CD4-positive, alpha-beta T cell treated with Interleukin-17A for 1 hour (primary cell): Measurements from ENCODE around the gene FBN1.

ENCODE experiments used
- DNase-seq: peaks from one replicate; pipeline ENCODE4 v3.0.0-alpha.2; 2020

The FBN1 gene

DNA sequence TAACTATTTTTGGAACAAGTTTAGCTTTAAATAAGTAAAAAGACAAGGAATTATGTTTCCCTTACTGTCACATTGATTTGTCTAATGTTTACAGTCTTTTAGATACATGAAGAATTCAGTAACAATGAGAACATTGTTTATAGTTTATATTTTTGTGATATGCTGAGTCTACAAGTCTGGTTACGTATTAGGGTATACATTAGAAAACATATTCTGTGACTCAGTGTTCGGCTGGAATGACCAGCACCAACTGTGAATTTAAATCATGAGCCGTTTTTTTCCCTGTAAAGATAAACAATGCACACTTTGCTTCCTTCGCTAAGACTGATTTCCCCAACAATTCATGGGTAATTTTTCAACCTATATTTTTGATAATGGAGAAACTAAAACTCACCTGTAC, 182.8 kb downstream of the FBN1 start:
- DNase-seq: no peak

DNA sequence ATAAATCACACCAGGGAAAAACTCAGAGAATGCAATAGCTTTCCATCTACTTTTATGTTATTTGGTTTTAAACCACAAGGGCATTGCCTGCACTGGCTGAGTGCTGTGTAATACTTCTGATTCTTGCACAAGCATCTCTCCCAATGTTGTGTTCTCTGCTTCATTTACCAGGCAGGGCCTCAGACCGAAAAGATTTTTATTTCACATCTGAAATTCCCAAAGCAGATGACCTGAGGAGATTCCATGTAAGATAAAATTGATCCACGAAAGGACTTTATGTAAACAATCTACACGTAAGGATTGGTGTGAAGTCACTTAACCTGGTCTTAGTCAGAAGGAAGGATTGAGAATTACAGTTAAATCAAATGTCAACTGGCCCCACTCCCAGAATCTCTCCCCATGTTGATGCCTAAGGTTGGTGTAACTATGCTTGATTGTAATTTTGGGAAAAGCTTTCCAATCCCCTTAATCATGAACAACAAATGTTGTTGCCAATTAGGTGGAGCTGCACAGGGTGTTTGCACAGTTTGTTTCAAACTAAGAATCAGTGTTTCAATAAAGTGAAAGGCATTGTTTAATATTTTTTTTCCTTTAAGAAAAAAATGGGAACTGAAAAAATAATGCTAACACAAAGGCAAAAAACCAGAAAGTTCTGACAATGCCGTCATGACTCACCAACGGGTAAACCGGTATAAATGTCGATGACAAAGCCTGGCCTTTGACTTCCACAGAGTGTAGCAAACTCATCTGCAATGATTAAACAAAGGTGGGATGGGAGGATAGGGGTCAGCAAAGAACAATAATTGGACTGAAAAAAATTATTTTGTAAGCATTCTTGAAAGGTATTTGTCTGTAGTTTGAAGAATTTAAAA, 185.7 kb downstream of the FBN1 start:
- DNase-seq: no peak

DNA sequence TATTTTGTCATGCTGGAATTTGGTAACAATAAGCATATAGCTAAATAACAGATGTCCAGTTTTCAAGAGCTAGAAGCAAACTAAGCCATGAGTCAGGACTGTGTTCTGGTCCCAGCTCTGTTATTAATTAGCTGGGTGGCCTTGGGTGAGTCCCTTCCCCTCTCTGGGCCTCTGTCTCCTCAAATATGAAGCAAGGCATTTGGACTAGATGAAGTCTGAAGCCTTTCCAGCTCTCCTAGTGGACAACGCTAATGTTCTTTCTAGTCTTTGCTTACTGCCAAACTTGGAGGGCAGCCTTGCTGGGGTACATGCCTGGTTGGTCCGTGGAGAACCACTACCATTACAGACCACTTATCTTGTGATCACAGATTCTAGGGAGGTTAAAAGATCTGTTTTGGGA, 186.6 kb downstream of the FBN1 start:
- no peak for DNase-seq

DNA sequence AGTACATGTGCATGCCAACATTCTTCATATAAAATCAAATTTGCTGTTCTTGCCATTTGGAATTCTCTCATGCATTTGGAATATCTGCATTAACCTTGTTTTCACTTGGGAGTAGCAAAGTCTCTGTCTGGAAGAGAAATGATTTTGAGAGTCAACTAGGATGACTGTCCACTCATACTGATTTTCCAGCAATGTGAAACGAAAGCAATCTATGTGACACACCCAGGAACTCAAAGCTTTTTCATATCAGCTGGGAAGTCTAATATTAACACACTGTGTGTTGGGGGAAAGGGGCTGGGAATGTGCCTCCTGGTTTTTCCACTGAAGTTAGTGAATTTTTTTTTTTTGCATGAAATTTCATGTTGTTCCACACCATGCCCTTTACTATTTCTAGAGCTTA, 189.4 kb downstream of the FBN1 start:
- no peak for DNase-seq

DNA sequence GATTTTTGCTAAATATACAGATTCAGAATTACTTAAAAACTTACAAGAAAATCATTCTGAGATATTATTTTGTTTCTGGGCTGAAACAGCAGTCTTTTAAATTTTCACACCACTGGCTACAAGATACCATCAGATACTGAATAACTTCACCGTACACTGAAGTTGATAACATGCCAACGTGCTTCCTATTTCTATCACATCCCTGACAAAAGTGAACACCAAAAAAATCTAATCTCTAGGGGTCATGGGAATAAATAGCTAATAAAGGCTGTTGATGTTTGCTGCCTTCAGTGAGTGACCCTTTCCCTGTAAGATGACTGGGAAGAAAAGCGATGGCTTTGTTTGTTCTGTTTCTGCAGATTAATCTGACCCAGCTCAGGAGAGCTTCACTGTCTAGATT, 193.8 kb downstream of the FBN1 start:
- DNase-seq: no peak

DNA sequence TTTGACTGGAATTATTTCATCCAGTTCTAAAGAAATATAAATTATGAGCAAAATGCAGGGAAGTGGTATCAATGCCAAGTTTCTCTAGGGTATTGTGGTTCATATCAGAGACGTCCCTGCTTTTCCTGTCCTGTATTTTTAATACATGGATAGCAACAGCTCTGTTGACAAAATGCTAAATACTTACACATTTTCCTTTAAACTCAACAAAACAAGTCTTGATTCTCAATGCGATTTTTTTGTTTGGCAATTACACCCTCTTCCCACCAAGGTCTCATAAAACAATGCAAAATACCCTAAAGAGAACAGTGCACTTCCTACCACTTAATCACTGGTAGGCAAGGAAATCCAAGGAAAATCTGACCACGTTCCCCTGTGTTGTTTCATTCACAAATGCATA, 194.3 kb downstream of the FBN1 start:
- no peak for DNase-seq

DNA sequence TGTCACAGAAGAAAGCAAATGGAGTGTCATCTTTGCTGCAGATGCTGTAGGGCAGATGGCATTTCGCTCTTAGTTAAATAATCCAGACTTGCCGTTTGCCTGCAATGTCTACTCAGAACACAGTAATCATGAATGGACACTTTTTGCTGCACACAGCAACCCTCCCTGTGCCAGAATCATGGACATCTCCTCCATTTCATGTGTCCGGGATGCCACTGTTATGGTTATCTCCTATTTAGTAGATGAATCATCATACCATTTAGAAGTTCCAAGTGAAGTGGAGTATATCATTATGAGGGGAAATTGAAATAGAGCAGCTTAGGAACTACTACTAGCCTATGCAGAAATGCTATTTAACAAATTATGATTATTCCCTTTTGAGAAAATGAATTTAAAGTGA, 195.8 kb downstream of the FBN1 start:
- DNase-seq: no peak

DNA sequence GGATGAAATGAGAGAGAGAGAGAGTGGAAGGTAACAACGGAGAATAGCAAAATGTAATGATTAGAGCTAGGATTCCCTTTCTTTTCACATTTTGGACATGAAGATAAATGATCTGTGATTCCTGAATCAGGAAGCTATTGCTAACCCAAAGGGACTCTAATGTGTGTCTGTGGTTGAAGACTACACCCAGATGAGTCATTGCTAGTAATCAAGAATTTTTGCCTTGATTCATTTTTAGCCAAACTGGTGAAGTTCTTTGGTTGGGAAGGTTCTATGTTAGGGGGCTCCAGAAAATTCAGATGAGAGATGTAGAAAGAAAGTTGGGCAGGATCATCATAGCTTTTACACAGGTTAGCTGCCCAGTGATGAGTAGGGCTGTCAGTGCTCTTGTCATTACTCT, 197.9 kb downstream of the FBN1 start:
- DNase-seq: no peak

DNA sequence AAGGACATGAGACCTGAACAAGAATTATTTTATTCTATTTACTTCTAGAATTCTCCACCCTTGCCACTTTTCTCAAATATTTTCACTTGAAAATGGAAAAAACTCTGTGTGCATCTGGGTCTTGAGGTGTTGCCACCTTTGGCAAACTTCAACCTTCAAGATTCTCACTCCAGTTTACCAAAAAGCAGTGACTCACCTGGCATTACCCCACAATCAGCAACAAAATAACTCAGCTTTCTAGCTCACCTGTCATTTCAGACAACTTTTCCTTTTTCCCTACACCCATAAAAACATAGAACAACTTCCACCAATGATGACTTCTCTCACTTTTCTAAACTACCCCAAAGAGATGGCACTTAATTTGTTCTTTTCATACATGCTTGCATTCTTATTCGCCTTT, 198.5 kb downstream of the FBN1 start:
- no peak for DNase-seq

DNA sequence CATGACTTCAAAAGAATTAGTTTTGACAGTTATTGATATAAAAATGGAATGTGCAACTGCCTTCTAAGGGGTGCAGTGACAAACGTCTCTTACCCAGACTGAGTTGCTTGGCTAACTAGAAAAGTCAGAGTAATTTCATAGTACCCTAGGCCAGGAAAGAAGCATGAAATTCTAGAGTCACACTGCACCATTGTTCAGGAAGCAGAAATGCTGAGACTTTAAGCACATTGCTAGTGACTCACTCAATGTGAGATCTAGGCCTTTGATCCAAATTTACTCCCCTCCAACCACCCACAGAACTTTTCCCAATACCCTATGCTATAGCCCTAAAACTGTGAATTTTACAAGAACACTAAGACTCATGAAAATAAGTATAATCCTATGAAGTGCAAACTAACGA, 203.5 kb downstream of the FBN1 start:
- no peak for DNase-seq

DNA sequence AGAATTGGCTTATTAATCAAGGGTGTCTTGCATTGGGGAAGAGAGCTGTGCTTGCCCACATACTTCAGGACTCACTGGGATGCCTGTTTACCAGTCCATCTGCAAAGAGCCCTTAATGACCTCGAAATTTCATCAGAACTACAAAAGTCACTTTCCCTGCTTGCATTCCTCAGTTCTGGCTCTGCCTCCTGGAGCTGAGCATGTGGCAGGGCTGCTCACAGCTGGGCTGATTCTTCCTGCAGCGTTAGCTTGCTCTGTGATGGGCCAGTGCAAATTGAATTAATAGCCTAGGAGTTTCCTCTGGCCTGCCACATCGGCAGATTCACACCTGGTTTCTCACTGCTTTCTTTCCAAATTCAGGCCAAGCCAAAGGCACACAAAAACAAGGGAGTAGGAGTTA, 205.4 kb downstream of the FBN1 start:
- no peak for DNase-seq

DNA sequence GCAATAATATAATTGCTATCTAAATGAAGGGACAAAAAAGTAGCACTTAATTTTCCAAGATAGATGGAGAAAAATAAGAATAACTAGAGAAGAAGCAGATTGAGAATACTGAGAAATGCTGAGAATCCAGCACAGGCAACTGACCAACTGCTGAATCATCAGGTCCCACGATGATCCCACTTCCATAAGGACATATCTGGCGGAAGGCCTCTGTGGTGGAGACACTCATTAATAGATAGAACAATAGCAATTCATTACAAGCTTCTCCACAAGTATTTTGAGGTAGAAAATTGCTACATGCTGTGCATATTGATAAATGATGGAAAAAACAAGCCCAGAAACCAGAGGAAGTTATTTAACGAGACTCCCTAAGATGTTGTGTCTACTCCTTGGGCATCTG, 208.3 kb downstream of the FBN1 start:
- no peak for DNase-seq

DNA sequence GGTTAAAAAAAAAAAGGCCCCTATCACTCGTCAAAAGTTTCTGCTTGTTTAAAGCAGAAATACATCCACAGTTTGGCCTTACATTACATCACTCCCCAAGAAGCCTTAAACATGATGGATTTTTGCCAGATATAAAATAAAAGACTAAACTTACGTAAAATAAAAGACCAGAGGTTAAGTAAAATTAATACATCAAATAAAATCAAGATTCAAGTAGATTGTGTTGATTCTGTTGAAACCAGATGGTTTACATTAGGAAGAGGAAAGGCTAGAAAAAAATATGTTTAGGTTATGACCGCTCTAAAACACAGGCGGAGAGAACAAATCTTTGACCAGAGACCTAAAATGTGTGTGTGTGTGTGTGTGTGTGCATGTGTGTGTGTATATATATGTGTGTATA, 210.2 kb downstream of the FBN1 start:
- no peak for DNase-seq

DNA sequence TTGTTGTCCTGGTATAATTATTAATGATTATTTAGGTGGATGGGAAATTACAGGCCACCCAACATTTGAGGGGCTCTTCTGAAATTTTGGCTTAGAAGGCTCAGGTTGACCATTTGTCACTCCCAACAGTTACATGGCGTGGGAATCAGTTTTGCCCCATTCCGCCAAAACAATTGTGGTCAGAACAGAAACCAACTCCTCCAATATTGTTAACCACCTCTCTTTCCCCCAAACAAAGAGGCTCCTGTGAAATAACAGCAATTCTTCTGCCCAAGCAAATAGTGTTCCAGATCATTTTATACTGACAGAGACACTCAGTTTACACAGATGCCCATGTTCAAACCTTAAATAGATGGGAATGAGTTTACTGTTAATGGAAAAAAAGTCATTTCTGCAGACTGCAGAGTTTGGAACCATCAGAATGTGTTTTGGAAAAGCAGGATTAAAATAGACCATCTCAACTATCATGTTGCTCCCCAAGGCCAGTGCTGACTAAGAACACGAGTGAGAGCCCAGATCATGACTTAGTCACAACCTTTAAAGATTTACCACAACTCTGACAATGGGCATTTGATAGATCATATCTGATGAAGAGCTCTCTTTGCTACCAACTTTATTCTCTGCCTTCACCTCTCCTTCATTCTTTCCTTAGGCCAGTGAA, 212.2 kb downstream of the FBN1 start:
- DNase-seq: no peak

DNA sequence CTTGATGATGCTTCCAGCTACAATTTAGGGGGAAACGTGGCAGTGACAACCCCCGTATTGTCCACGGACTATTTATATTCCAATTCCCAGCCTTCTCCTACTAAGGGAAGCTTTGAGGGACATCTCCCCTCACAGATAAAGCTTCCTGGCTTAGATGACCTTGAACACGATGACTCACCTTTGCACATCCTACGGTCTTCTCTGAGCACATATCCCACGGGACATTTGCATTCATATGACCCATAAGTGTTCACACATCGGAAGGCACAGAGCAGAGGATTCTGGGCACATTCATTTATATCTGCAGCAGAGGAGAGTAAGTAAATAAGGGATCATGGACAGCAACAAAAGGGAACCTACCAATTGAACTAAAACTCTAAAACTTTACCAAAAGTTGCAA, 212.8 kb downstream of the FBN1 start:
- no peak for DNase-seq

DNA sequence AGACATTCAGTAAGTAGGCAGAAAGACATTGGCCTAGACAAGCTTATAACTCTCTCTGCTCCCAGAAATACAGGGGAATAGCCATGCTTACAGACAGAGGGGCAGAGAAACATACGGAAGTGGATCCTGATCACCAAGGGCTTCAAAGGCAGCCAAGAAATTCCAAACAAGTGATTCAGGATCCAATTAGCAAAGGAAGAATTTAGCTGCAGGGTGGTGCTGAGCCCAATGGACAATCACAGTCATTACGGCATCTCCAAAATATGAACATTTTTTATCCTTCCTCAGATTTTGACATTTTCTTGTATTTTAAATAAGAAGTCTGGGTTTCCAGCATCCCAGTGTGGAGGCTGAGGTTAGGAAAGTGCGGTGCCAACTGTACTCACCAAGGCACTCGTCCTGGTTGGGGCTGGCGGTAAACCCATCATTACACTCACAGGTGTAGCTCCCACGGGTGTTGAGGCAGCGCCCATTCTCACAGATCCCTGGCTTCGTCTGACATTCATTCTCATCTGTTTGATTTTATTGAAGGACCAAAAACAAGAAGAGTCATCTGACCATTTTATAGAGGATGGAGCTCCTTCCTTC, 217.5 kb downstream of the FBN1 start:
- no peak for DNase-seq

DNA sequence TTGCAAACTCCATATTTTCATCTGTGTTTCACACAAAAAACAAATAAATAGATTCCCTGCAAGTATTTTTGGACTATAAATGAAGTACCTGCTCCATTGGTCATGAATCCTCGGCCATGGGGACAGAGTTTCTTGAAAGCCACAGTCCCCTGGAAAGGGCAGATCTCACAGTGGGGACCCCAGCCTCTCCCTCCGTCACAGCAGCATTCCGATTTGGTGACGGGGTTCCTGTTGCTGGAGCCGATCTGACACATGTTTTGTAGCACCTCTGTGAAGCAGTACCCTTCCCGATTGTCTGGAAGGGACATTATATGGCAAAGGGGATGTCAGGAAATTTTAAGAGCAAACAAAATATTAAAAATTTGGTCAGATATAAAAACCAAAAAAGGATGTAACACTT, 218.0 kb downstream of the FBN1 start:
- DNase-seq: no peak

DNA sequence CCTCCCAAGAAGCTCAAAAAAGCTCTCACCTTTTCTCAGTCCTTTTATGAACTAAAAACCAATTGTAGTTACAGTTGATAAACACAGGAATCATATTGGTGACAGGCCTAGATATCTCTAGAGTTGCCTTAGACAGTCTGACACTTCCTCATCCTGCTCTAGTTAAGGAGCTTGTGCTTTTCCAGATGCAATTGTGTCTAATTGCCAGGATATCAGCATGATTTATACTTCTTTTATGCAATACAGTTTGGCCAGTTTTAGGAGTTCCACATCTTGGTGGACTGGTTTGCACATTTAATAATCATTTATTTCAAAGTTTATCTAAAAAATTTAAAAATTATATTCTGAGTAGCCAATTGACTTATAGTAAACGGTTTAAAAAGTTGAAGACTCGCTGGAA, 218.6 kb downstream of the FBN1 start:
- no peak for DNase-seq

DNA sequence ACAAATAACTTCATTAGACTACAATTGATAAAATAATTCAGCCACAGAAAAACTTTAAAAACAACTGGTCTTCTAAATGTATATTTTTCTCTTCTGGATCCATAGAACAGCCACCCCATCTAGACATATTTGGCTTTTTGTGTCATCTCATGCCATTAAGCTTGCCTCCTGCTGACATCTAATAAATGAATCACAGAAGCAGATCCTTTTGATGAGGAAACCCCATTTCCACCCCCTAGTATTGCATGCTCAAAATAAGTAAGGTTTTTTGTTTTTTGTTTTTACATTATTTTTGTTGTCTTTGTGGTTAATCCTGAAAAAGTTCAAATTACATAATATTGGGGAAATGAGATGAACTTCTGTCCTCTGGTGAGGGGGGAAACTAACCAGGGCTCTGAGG, 219.5 kb downstream of the FBN1 start:
- no peak for DNase-seq

DNA sequence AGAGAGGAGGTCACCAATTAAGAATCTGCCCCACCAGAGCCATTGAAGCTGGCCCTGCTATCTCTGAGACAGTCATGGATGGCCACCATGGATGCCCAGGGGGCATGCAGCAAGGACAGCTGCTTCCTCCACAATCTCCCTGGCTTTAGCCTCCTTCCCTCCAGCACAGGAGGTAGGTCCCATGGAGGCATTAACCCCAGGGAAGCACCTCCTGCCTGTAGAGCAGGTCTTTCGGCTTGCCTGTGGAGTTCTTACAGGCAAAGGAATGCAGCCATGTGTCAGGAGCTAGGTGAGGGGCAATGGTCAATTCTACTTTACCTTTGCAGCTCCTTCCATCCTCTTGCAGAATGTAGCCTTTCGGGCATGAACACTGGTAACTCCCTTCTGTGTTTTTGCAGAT, 220.5 kb downstream of the FBN1 start:
- DNase-seq: no peak

DNA sequence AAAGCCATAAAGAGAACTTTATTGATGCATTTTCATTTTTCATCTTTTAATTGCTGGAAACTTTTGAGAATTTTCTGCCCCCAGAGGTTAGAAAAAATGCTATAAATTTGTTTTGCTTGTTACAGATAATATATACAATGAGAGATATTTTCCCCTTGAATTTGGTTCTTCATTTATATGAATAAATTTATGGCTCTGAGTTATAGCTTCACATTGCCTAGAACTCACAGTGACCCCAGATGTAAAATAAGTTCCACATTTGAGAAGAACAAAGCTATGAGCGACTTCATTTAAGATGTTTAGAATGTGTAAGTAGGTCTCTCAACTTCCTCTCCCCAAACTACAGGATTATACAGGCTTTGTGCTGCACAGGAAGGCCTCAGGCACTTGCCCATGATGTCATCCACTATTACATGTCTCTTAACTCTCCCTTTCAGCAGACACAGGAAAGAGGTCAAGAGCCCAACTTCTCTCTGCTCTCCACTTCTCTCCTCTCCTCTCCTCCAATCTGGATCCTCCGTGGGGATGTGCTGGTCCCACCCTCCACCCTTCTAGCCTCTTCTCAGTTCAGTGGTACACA, 221.5 kb downstream of the FBN1 start:
- DNase-seq: no peak

DNA sequence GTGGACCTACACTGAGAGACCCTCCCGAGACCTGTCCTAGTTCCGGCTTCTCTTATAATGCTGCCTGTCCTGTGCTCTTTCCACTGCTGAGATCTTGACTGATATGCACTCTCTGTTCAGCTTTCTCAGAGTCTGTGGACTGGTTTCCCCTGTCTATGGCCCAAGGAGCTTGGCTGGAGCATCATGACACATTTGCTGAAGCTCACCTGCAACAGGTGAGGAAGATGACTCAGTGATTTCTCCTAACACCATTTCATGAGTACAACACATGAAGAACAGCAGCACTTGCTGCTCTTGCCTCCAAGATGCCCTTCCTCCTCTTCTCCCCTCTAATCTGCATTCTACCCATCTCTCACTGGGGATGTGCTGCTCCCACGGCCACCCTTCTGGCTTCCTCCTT, 222.2 kb downstream of the FBN1 start:
- DNase-seq: no peak

DNA sequence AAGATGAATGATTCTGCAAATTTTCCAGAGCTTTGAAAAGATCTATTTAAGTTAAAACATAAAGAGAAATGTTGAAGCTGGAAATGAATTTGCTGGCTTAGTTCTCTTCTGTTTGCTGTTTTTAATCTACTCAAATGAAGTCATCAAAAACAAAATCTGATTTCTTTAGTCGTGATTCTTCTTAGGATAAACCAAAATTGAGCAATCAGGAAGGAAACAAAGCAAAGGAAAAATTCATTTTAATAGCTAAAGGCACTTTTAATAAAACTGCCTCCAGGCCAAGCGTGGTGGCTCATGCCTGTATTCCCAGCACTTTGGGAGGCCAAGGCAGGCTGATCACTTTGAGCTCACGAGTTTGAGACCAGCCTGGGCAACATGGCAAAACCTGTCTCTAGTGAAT, 223.1 kb downstream of the FBN1 start:
- DNase-seq: no peak

DNA sequence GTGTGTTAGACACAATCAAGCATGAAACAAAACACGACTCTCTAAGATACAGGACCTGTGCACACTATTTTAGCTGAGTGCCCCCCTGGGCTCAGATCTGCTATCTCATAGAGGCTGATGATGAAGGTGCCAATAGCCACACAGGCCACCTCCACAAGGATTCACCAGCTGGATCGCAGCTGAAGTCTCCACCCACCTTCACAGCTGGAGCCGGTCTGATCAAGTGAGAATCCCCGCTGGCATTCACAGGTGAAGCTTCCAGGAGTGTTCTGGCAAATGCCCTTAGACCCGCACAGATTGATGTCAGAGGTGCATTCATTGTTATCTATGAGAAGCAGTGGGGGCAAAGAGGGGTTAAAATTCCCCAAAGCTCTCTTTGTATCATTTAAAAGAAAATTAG, 224.1 kb downstream of the FBN1 start:
- no peak for DNase-seq
